ENCODE data around the gene OR2T29. TPM values are rescaled to one million over a fixed set of nuclear protein-coding genes. Genes with fewer than 3 reads are reported as not detected.
"Not testable (repeated sequence)": the region's sequence is repeated elsewhere in the genome, so short reads cannot be mapped to it uniquely, and the experiment has no call there.

Gene OR2T29
- total RNA-seq, 1 donor from 2014 or later = not detected

GRCh38 chr1:248521856-248522255 lies 40.7 kb downstream of the OR2T29 start:
- H3K27ac Mint-ChIP-seq = no peak overlapping the region
- H3K9me3 Mint-ChIP-seq = peaks cover 54% of the 10 kb centered on the region
- no peaks in the 10 kb centered on the region for H3K36me3 Mint-ChIP-seq
- no peak for DNase-seq (ENCODE audit: low spot score in 2 of 2, unreplicated experiment in 2 of 2)
- no peaks in the 10 kb centered on the region for H3K4me1 Mint-ChIP-seq
- TF ChIP-seq CTCF (IDR thresholded peaks at IDR 0.05; ENCODE audit: unreplicated experiment) = no peak
- no peaks in the 10 kb centered on the region for H3K27me3 Mint-ChIP-seq (ENCODE audit: low read depth)
- no peak overlapping the region for H3K4me3 Mint-ChIP-seq

GRCh38 chr1:248510217-248510616 lies 52.4 kb downstream of the OR2T29 start:
- not testable (repeated sequence) for H3K27ac Mint-ChIP-seq; H3K9me3 Mint-ChIP-seq; DNase-seq (ENCODE audit: low spot score in 2 of 2, unreplicated experiment in 2 of 2); H3K36me3 Mint-ChIP-seq; H3K4me3 Mint-ChIP-seq; H3K4me1 Mint-ChIP-seq; H3K27me3 Mint-ChIP-seq (ENCODE audit: low read depth)

GRCh38 chr1:248507773-248508172 lies 54.8 kb downstream of the OR2T29 start, which contains the start of gene OR2G6:
OR2G6 (plus strand) TSS chr1:248508073; CDS start chr1:248521647, 13,574 bp downstream.
- not testable (repeated sequence) for H3K36me3 Mint-ChIP-seq

More at GRCh38 chr1:248507773-248508172, 54.8 kb downstream of the OR2T29 start, which contains the start of gene OR2G6:
- H3K4me1 Mint-ChIP-seq; H3K27me3 Mint-ChIP-seq (ENCODE audit: low read depth); H3K9me3 Mint-ChIP-seq; H3K27ac Mint-ChIP-seq; DNase-seq (ENCODE audit: low spot score in 2 of 2, unreplicated experiment in 2 of 2); H3K4me3 Mint-ChIP-seq: not testable (repeated sequence)

Other genes starting within 250 kb of the OR2T29 start
- gene OR2M7, start 238.2 kb downstream of the OR2T29 start, total RNA-seq = not detected in 3 replicates
- gene OR14C36, start 214.0 kb downstream of the OR2T29 start, total RNA-seq = not detected in 3 replicates
- gene OR2T4, start 201.1 kb downstream of the OR2T29 start, total RNA-seq = not detected in 3 replicates
- not detected in 3 replicates for gene OR2T6, start 187.0 kb downstream of the OR2T29 start, total RNA-seq
- gene OR2T1, start 159.7 kb downstream of the OR2T29 start, total RNA-seq = not detected in 3 replicates
- not detected in 3 replicates for gene OR2T2, start 117.1 kb downstream of the OR2T29 start, total RNA-seq
- gene OR2T3, start 89.4 kb downstream of the OR2T29 start, total RNA-seq = not detected in 3 replicates
- not detected in 3 replicates for gene OR2T5, start 74.2 kb downstream of the OR2T29 start, total RNA-seq
- 0.04 TPM in 1 of 3 replicates, not detected in the others for gene OR2G6, start 54.7 kb downstream of the OR2T29 start, total RNA-seq
- gene OR2T34, start 12.0 kb upstream of the OR2T29 start, total RNA-seq = not detected in 3 replicates
- not detected in 3 replicates for gene OR2T10, start 34.9 kb upstream of the OR2T29 start, total RNA-seq
- not detected in 3 replicates for gene OR2T11, start 72.3 kb upstream of the OR2T29 start, total RNA-seq
- gene OR2T35, start 82.5 kb upstream of the OR2T29 start, total RNA-seq = not detected in 3 replicates
- not detected in 3 replicates for gene OR2T27, start 92.8 kb upstream of the OR2T29 start, total RNA-seq
- not detected in 3 replicates for gene OR14I1, start 140.0 kb upstream of the OR2T29 start, total RNA-seq
- gene LYPD8, start 193.0 kb upstream of the OR2T29 start, total RNA-seq = not detected in 3 replicates